HG03575 (cell line): ENCODE measurements around the gene GFAP.

Experiments used
- ATAC-seq: cut with Tn5 transposase; IDR thresholded peaks from one replicate; pipeline ENCODE4 v1.9.1; 2021; ENCODE audit not compliant: unreplicated experiment, insufficient number of reproducible peaks, low FRiP score; ENCODE audit errors: extremely low read depth

GFAP gene

DNA sequence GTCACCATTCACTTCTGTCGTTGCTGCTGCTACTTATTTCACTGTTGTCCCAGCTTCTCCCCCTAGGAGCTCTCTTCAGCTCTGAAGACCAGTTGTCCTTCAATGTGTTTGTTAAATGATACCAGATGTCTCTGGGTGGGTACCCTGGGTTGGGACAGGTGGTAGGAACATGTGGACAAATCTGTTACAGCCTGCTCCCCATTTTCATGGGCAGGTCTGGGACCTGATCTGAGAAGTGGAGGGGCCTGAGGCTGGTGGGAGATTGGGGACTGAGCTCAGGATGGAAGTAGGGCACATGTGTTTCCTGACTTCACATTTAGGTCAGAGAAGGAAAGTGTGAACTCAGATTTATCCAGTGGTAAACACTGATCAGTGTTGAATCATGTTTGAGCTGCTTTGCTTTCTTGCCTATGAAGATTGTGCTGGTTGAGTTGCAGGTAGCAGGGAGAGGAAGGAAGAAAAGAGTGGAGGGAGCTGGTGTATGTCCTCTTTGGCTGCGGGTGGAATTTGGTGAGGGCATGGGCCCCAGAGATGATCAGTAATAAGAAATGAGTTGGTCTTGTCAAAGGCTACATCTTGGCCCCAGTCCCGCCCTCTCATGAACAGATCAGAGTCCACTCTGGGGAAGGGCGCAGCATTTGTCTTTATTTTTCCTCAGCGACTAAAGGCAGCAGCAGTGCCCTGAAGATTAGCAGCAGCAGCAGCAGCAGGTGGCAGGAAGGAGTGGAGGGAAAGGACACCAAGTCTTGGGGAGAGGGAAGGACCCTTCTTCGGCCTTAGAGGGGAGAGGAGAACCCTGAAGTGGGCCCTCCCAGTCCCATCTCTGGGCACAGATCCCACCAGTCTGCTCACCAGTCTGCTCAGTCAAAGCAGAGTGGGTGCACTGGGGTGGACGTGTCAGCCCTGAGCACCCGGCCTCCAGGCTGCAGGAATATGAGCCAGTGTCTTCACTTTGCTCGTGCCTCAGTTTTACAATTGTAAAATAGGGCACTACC is 10.0 kb downstream of the GFAP start:
- ATAC-seq = no peak

GRCh38 chr17:44904001-44904984 is 11.0 kb downstream of the GFAP start:
- ATAC-seq = no peak

DNA sequence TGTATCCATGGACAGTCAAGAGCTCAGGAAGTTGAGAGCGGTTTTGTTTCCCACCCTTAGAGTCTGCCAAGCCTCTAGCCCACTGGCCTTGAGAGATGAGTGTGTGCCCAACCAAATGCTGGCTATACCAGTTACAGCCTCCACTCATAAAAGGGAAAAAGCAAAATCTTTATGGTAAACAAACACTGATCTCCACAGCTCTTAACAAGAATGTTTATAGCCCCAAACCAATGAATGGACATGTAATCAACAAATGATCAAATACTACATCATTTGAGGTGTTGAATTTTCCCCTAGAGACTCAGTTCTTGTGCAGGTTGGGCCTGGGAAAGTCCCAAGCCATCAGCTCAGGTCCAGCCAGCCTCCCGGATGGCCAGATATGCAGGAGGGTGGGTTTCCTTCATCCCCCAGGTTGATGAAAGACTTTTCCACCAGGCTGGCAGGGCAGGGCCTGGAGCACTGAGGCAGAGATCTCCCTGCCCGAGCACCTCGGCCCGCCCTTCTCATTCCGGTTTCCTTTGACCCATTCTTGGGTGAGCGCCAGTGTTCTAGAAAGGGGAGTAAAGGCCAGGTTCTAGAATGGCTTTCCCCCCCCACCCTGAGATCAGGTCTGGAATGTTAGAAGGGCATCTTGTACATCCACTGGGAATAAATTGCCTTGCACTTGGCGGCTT is 12.2 kb downstream of the GFAP start:
- ATAC-seq = no peak

GRCh38 chr17:44902135-44902760 is 13.1 kb downstream of the GFAP start:
- ATAC-seq = no peak

DNA sequence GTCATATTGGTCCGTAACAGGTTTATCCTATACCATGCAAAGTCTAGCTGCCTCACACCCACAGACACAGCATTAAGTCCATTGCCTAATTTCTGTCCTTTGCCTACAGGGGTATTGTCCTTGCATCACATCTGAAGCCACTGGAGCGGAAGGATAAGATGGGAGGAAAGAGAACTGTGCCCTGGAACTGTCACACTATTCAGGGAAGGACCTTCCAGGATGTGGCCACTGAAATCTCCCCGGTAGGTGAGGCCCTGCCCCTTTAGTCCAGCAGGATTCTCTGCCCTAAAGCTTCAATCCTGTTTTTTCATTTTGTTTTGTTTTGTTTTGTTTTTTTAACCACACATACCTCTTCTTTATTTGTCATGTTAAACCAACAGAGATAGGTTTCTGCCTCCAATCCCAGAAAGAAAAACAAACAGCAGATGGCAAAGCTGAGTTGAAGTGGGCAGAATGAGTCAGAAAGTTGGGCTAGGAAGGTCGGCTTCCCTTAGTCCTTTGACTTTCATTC is 13.8 kb downstream of the GFAP start:
- ATAC-seq = no peak

- no peak for ATAC-seq
These were observed 14.4 kb downstream of the GFAP start for GRCh38 chr17:44900894-44901293.

DNA sequence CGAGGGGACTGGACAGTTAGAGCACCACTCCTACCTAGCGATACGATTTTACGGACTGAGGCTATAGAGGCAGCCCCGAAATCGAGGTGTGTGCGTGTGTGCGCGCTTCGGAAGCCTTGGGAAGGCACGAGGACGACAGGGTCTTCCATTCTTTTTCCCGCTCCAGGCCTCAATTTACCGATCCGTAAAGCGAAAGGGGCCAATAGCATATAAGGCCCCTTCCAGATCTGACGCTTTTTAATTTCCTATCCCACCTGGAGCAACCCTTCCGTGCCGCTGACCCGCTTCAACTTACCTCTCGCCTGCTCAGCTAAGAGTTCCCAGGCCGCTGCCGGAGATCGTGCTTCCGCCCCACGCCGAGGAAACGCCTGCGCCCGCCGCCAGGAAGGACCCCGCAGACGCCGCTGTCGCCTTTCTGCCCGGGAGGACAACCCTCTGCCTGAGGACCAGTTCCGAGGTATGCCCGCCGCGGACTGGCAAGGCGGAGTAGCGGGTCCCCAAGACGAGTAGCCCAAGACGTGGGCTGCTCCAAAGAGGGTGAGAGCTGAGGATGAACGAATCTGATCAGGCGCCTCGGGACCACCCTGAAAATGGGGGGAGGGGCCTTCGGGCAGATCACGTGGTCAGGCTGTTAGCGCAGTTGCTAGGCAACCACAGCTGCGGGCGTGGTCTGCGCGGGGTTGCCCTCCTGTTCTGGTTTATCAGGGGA is 16.1 kb downstream of the GFAP start, which contains the start of gene EFTUD2:
EFTUD2 (minus strand) TSS at position 372 of the 709 bp plus-strand sequence. CDS start 4,924 bp downstream, outside the sequence.
- no peak for ATAC-seq

- ATAC-seq = no peak
These were observed 16.6 kb downstream of the GFAP start for GRCh38 chr17:44898768-44899073.

DNA sequence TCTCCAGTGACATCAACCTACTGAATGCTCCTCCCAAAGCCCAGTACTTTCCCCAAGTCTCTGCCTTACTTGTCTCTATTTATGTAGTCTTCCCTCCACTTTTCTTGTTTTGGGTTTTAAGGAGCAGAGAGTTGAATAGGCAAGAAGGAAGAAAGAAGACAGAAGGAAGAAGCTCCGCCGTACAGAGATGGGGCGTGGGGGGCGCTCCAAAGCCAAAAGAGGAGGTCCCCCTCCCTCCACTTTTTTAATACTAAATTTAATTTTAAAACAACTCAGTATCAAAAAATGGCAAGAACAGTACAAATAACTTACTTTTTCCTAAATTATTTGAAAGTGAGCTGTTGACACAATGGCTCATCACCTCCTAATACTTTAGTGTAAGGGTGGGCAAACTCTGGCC is 20.7 kb downstream of the GFAP start:
- ATAC-seq = no peak

GRCh38 chr17:44892250-44892649 is 23.1 kb downstream of the GFAP start:
- ATAC-seq = no peak

- ATAC-seq = no peak
These were observed 26.3 kb downstream of the GFAP start for GRCh38 chr17:44889003-44889402.

DNA sequence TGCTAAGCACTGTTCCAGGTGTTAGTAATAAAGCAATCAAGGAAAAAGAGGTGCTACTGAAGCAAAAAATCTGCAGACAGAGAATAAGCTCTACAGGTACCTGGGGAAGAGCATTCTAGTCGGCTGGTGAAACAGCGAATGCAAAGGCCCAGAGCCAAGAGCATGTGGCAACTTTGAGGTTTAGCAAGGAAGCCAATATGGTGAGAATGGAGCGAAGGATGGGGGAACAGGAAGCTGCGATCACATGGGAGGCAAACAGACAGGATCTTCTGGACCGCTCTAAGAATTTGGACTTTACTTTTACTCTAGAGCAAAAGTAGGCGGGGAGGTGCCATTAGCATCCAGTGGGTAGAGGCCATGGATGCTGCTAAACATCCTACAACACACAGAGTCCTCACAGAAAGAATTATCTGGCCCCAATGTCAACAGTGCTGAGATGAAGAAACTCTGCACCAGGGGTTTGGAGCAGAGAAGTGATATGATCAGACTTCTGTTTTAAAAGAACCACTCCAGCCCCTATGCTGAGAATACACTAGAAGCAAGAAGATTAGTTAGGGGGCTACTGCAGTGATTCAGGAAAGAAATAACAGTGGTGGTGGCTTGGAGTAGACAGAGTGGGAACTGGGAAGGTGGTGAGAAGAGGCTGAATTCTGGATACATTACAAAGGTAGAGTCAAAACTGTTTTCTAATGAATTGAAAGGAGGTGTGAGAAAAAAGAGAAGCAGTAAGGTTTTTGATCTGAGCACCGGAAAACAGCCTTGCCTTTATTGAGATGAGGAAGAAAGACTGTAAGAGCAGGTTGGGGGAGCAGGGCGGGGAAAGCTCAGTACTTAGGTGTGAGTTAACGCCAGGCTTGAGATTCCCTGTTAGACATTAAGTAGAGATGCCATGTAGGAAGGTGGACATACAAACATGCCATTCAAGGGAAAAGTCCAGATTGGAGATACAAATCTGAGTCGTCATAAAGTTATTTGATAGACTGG is 27.0 kb downstream of the GFAP start:
- no peak for ATAC-seq

GRCh38 chr17:44887016-44887415 is 28.3 kb downstream of the GFAP start:
- ATAC-seq = no peak

DNA sequence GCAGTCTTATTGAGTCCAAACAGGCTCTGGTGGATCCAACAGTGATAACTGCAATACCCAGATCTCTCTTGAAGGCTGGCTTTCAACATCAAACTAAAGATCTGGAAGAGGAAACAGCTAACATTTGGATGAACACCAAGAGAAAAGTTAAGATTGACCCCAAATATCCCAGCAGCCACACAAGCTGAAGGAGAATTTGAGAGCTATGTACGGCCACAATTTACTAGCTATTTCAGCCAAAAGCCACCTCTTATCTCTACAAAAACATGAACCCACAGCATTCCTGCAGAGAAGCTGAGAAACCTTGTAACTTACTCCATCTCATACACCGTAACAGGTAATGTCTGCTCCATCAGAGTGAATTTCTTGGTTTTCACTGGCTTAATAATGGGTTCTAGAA is 30.4 kb downstream of the GFAP start:
- ATAC-seq = no peak

DNA sequence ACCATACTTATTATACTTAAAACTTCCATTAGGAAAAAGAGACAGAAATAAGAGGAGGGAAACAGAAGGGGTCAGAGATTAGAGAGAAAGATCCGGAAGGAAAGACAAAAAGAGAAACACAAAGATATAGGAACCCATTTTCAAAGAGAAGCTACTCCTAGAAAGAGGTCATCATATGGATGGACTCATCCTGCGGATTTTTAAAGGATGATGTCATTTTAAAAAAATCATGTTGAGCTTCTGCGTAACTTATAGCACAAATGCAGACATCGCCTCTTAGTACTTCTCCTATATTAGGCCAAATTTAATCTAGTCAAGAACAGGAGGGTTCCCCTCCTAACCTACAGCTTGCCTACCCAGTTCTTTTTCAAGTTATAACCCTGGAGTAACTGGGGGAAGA is 34.2 kb downstream of the GFAP start:
- ATAC-seq = no peak

GRCh38 chr17:44880062-44880461 is 35.2 kb downstream of the GFAP start:
- no peak for ATAC-seq

GRCh38 chr17:44879376-44879775 is 35.9 kb downstream of the GFAP start:
- no peak for ATAC-seq
